WTC11 (cell line): ENCODE measurements around the gene IL1B.

Experiments
- CBFB ChIP-seq: sonication (generic); formaldehyde crosslinking; IDR thresholded peaks from 2 replicates; pipeline ENCODE4 v1.8.1; 2022; ENCODE audit warnings: mild to moderate bottlenecking, low read depth, missing genetic modification reagents
- FOXJ3 ChIP-seq: sonication (generic); formaldehyde crosslinking; IDR thresholded peaks from 2 replicates; pipeline ENCODE4 v1.9.0; 2021; ENCODE audit warnings: missing genetic modification reagents, mild to moderate bottlenecking, borderline replicate concordance
- PRDM15 ChIP-seq: sonication (generic); formaldehyde crosslinking; IDR thresholded peaks from 2 replicates; pipeline ENCODE4 v1.8.0; 2022; ENCODE audit warnings: missing genetic modification reagents
- STAT6 ChIP-seq: sonication (generic); formaldehyde crosslinking; conservative IDR thresholded peaks from 2 replicates; pipeline ENCODE4 v1.8.1; 2023; ENCODE audit warnings: mild to moderate bottlenecking, low read depth, missing genetic modification reagents, moderate library complexity
- ZNF138 ChIP-seq: sonication (generic); formaldehyde crosslinking; conservative IDR thresholded peaks from 2 replicates; pipeline ENCODE4 v1.8.1; 2022; ENCODE audit warnings: mild to moderate bottlenecking, moderate library complexity, missing genetic modification reagents
- TF ChIP-seq, protein P1 (sequence below): fragments of 200-600 bp; IDR thresholded peaks from 2 replicates; pipeline ENCODE4 v1.8.0; 2022; ENCODE audit warnings: antibody characterized with exemption
- TF ChIP-seq, protein P2 (sequence below): sonication (generic); formaldehyde crosslinking; IDR thresholded peaks from 2 replicates; pipeline ENCODE4 v1.8.0; 2022; ENCODE audit warnings: mild to moderate bottlenecking, missing genetic modification reagents

DNA sequence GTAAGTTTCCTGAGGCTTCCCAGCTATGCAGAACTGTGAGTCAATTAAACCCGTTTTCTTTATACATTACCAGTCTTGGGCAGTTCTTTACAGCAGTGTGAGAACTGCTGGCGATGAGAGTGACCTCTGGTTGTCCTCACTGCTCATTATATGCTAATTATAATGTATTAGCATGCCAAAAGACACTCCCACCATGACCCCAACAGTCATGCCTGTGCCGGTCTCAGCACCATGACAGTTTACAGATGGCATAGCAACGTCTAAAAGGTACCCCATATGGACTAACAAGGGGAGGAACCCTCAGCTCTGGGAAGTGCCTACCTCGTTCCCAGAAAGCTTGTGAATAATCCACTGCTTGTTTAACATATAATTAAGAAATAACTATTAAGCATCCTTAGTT lies 44.2 kb downstream of the IL1B start:
- TF ChIP-seq, protein P1, sequence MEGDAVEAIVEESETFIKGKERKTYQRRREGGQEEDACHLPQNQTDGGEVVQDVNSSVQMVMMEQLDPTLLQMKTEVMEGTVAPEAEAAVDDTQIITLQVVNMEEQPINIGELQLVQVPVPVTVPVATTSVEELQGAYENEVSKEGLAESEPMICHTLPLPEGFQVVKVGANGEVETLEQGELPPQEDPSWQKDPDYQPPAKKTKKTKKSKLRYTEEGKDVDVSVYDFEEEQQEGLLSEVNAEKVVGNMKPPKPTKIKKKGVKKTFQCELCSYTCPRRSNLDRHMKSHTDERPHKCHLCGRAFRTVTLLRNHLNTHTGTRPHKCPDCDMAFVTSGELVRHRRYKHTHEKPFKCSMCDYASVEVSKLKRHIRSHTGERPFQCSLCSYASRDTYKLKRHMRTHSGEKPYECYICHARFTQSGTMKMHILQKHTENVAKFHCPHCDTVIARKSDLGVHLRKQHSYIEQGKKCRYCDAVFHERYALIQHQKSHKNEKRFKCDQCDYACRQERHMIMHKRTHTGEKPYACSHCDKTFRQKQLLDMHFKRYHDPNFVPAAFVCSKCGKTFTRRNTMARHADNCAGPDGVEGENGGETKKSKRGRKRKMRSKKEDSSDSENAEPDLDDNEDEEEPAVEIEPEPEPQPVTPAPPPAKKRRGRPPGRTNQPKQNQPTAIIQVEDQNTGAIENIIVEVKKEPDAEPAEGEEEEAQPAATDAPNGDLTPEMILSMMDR, result no peak
- TF ChIP-seq STAT6 (no peak), PRDM15 (CRISPR knock-in tag) (no peak), FOXJ3 (no peak), CBFB (CRISPR knock-in tag) (no peak), ZNF138 (CRISPR knock-in tag) (no peak)
- TF ChIP-seq, protein P2, sequence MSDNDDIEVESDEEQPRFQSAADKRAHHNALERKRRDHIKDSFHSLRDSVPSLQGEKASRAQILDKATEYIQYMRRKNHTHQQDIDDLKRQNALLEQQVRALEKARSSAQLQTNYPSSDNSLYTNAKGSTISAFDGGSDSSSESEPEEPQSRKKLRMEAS (CRISPR knock-in tag), result no peak
